OCI-LY1 (cell line): Measurements from ENCODE around the gene GRK2.

ENCODE experiments used
- EZH2 ChIP-seq: fragments of 200-600 bp; sonication (generic), shearing (Covaris generic); IDR thresholded peaks from 2 replicates; pipeline ENCODE4 v1.8.0; 2017; ENCODE audit warnings: borderline replicate concordance, mixed run types, mild to moderate bottlenecking, antibody characterized with exemption, low read length, moderate library complexity, mixed read lengths
- TF ChIP-seq, protein P1 (sequence below): fragments of 200-600 bp; sonication (generic), shearing (Covaris generic); IDR thresholded peaks from 2 replicates; pipeline ENCODE4 v1.5.1; 2017; ENCODE audit warnings: mild to moderate bottlenecking, antibody characterized with exemption, low read length, moderate library complexity, mixed read lengths

DNA sequence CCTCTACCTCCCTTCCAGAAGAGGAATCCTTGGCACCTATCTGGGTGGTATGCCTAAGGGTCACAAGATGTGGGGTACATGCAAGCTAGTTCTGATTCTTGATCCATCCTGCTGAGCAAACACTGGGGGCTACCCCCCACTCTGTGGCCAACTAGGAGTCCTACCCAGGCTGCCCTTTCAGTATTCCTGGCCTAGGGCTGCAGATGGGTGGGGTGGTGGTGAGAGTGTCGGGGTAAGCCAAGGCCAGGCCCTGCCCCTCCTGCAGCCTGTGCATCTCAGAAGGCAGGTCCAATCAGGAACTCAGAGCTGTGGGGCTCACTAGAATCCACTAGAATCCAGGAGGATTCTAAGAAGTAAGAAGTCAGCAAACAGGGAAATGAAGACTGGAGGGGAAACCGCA lies 47.9 kb downstream of the GRK2 start:
- TF ChIP-seq, protein P1, sequence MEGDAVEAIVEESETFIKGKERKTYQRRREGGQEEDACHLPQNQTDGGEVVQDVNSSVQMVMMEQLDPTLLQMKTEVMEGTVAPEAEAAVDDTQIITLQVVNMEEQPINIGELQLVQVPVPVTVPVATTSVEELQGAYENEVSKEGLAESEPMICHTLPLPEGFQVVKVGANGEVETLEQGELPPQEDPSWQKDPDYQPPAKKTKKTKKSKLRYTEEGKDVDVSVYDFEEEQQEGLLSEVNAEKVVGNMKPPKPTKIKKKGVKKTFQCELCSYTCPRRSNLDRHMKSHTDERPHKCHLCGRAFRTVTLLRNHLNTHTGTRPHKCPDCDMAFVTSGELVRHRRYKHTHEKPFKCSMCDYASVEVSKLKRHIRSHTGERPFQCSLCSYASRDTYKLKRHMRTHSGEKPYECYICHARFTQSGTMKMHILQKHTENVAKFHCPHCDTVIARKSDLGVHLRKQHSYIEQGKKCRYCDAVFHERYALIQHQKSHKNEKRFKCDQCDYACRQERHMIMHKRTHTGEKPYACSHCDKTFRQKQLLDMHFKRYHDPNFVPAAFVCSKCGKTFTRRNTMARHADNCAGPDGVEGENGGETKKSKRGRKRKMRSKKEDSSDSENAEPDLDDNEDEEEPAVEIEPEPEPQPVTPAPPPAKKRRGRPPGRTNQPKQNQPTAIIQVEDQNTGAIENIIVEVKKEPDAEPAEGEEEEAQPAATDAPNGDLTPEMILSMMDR, result no peak
- TF ChIP-seq EZH2, result no peak
